Stomach (tissue), 9 donors: ENCODE data around the gene GAK. TPM values are rescaled to one million over a fixed set of nuclear protein-coding genes. Genes with fewer than 3 reads are reported as not detected.

ENCODE experiments used
- DNase-seq, 2 donors: peaks; one replicate each; pipeline versions ENCODE4 v3.0.0 to v3.0.0-alpha.2; 2013 to 2019
- H3K27ac ChIP-seq, 5 donors: fragments of 200-600 bp in 4 of 5; sonication (generic) in 4 of 5; one replicate each; pipeline ENCODE4 v1.5.1; 2013 to 2019; ENCODE audit warnings: mild to moderate bottlenecking in 1 of 5, moderate library complexity in 1 of 5
- H3K27me3 ChIP-seq, 3 donors: fragments of 200-600 bp; sonication (generic); one replicate each; pipeline ENCODE4 v1.5.1; 2017 to 2019; ENCODE audit warnings: mixed run types in 1 of 3
- H3K36me3 ChIP-seq, 4 donors: fragments of 200-600 bp; sonication (generic); 1 replicate in 3 of 4; 2 replicates in 1 of 4; pipeline ENCODE4 v1.5.1; 2016 to 2019
- H3K4me1 ChIP-seq, 4 donors: fragments of 200-600 bp; sonication (generic); one replicate each; pipeline ENCODE4 v1.5.1; 2016 to 2019
- H3K4me3 ChIP-seq, 4 donors: fragments of 200-600 bp; sonication (generic) in 3 of 4; one replicate each; pipeline ENCODE4 v1.5.1; 2016 to 2019; ENCODE audit warnings: mild to moderate bottlenecking in 1 of 4
- H3K9me3 ChIP-seq, 4 donors: fragments of 200-600 bp; sonication (generic); one replicate each; pipeline ENCODE4 v1.5.1; 2016 to 2019
- CTCF ChIP-seq, 7 experiments: fragments of 450-650 bp in 4 of 7; fragments of 200-600 bp in 3 of 7; sonication (generic) in 3 of 7; IDR thresholded peaks; one replicate each; pipeline ENCODE4 v1.5.1; 2016 to 2019; ENCODE audit warnings: antibody characterized with exemption in 7 of 7, control low read depth in 2 of 7, mild to moderate bottlenecking in 1 of 7
- EP300 ChIP-seq: sonication (generic); formaldehyde crosslinking; IDR thresholded peaks from one replicate; pipeline ENCODE4 v1.6.1; 2017; ENCODE audit warnings: antibody characterized with exemption
- POLR2A ChIP-seq, 4 donors: fragments of 450-650 bp; IDR thresholded peaks; one replicate each; pipeline ENCODE4 v1.6.1; 2016; ENCODE audit warnings: antibody characterized with exemption in 4 of 4, control low read depth in 2 of 4, mild to moderate bottlenecking in 1 of 4, moderate library complexity in 1 of 4
- POLR2AphosphoS5 ChIP-seq, 3 donors: sonication (generic); formaldehyde crosslinking; IDR thresholded peaks; one replicate each; pipeline ENCODE4 v1.6.1; 2016; ENCODE audit warnings: antibody characterized with exemption in 3 of 3
- WGBS, 5 donors: extraction: QIAGEN DNeasy Blood & Tissue Kit in 3 of 5; methylation state at CpG; one replicate each; pipeline versions ENCODE4 v1.1.5 to v1.1.7; 2013 to 2018; 5-methylcytosine and 5-hydroxymethylcytosine counted together
- intact Hi-C: fragments of 100-400 bp; cut with DNase I; formaldehyde crosslinking; loops from one replicate; pipeline ENCODE4 v1.15.1; 2023; ENCODE audit warnings: low total_unique reads
- polyA plus RNA-seq, 3 donors: library from polyadenylated mRNA; stranded (reverse); fragments of 200-250 nt; gene quantifications; one replicate each; pipeline ENCODE4 v1.2.3, GENCODE V29; 2013
- total RNA-seq, 5 donors: library from RNA; depleted of rRNA; stranded (reverse); fragments of >200 nt; gene quantifications; one replicate each; pipeline versions ENCODE4 v1.1.0 to v1.2.3, GENCODE V29; 2014 to 2016
- donor health status: healthy with polysubstance abuse.
- donor health status: Bipolar disorder and iron deficiency.
- donor health status: healthy.

Gene GAK
- total and polyA plus RNA-seq, 8 donors, result 71.8 to 503 (median 157) TPM

GRCh38 chr4:839675-840443 lies 92.3 kb downstream of the GAK start:
- H3K27ac ChIP-seq, result no peak overlapping the region
- 81 to 88% (median 87%) methylated on average over 4 of the region's 4 CpGs for WGBS, 5 donors
- no peak overlapping the region for H3K4me3 ChIP-seq
- no peak for DNase-seq
- TF ChIP-seq POLR2AphosphoS5 (IDR thresholded peaks at IDR 0.05), result no peak
- no peak for TF ChIP-seq CTCF (IDR thresholded peaks at IDR 0.05)
- TF ChIP-seq POLR2A (IDR thresholded peaks at IDR 0.05), result no peak
- no peak for TF ChIP-seq EP300
- intact Hi-C loops, result no loop called here
- peaks cover 0 to 3% (median 0%) of the 10 kb centered on the region in 3 donors for H3K27me3 ChIP-seq
- peaks cover 0 to 5% (median 0%) of the 10 kb centered on the region in 4 donors for H3K4me1 ChIP-seq
- H3K9me3 ChIP-seq, result peaks cover 11 to 31% (median 26%) of the 10 kb centered on the region in 4 donors
- peaks cover 0 to 4% (median 2%) of the 10 kb centered on the region in 4 donors for H3K36me3 ChIP-seq

GRCh38 chr4:837772-838171 lies 94.3 kb downstream of the GAK start:
- Histone ChIP-seq H3K27me3 (peaks cover 0 to 7% (median 0%) of the 10 kb centered on the region in 3 donors), H3K9me3 (peaks cover 11 to 31% (median 26%) of the 10 kb centered on the region in 4 donors), H3K4me3 (no peak overlapping the region), H3K27ac (no peak overlapping the region), H3K4me1 (peaks cover 0 to 5% (median 0%) of the 10 kb centered on the region in 4 donors), H3K36me3 (no peaks in the 10 kb centered on the region)
- no peak for DNase-seq
- WGBS, 5 donors, result 97 to 100% (median 98%) methylated on average over 1 of the region's 1 CpG
- intact Hi-C loops, result no loop called here
- TF ChIP-seq EP300 (no peak), POLR2A (IDR thresholded peaks at IDR 0.05) (no peak), CTCF (IDR thresholded peaks at IDR 0.05) (no peak), POLR2AphosphoS5 (IDR thresholded peaks at IDR 0.05) (no peak)

GRCh38 chr4:836750-837301 lies 95.3 kb downstream of the GAK start:
- H3K36me3 ChIP-seq, result no peaks in the 10 kb centered on the region
- WGBS, 5 donors, result 89 to 98% (median 92%) methylated on average over 14 to 22 of the region's 22 CpGs
- no peak for TF ChIP-seq POLR2AphosphoS5 (IDR thresholded peaks at IDR 0.05)
- no peak for TF ChIP-seq EP300
- no peak for TF ChIP-seq CTCF (IDR thresholded peaks at IDR 0.05)
- no peak for TF ChIP-seq POLR2A (IDR thresholded peaks at IDR 0.05)
- no peak for DNase-seq
- no peak overlapping the region for H3K27ac ChIP-seq
- H3K4me3 ChIP-seq, result no peak overlapping the region
- peaks cover 11 to 38% (median 30%) of the 10 kb centered on the region in 4 donors for H3K9me3 ChIP-seq
- peaks cover 0 to 5% (median 0%) of the 10 kb centered on the region in 4 donors for H3K4me1 ChIP-seq
- peaks cover 0 to 14% (median 0%) of the 10 kb centered on the region in 3 donors for H3K27me3 ChIP-seq
- intact Hi-C loops, result no loop called here

GRCh38 chr4:836003-836511 lies 96.1 kb downstream of the GAK start:
- Histone ChIP-seq H3K36me3 (no peaks in the 10 kb centered on the region), H3K4me3 (no peak overlapping the region), H3K4me1 (peaks cover 0 to 5% (median 0%) of the 10 kb centered on the region in 4 donors), H3K27ac (no peak overlapping the region), H3K27me3 (peaks cover 0 to 20% (median 0%) of the 10 kb centered on the region in 3 donors), H3K9me3 (peaks cover 11 to 46% (median 38%) of the 10 kb centered on the region in 4 donors)
- no peak for DNase-seq
- TF ChIP-seq POLR2A (IDR thresholded peaks at IDR 0.05), result no peak
- TF ChIP-seq EP300, result no peak
- TF ChIP-seq POLR2AphosphoS5 (IDR thresholded peaks at IDR 0.05), result no peak
- TF ChIP-seq CTCF (IDR thresholded peaks at IDR 0.05), result no peak
- 93 to 96% (median 94%) methylated on average over 27 to 32 of the region's 32 CpGs for WGBS, 5 donors
- intact Hi-C loops, result no loop called here
